ENCODE results near the gene CBX5.
"Not testable (repeated sequence)": the region's sequence is repeated elsewhere in the genome, so short reads cannot be mapped to it uniquely, and the experiment has no call there.

Gene CBX5

DNA sequence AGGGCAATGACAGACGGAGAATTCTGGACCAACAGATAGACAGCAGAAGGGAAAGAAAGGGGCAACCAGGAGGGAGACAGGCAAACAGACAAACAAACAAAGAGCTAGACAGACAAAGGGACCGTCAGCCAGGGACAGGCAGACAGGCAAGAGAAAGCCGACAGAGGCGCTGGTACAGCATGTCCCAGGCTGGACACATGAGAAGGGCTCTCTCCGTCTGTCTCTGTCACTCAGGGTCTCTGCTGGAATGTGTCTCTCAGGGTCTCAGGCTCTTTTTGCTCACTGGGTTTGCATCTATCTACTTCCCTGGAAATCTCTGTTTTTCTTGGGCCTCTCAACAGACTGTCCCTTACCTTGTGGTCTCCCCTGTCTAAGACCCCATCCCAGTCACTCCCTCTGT, 82.9 kb downstream of the CBX5 start:
- DNase-seq (ENCODE audit: low read depth): no peak
- no peak overlapping the region for H3K4me3 ChIP-seq (ENCODE audit: low read depth, low read length)
- TF ChIP-seq, protein P1, sequence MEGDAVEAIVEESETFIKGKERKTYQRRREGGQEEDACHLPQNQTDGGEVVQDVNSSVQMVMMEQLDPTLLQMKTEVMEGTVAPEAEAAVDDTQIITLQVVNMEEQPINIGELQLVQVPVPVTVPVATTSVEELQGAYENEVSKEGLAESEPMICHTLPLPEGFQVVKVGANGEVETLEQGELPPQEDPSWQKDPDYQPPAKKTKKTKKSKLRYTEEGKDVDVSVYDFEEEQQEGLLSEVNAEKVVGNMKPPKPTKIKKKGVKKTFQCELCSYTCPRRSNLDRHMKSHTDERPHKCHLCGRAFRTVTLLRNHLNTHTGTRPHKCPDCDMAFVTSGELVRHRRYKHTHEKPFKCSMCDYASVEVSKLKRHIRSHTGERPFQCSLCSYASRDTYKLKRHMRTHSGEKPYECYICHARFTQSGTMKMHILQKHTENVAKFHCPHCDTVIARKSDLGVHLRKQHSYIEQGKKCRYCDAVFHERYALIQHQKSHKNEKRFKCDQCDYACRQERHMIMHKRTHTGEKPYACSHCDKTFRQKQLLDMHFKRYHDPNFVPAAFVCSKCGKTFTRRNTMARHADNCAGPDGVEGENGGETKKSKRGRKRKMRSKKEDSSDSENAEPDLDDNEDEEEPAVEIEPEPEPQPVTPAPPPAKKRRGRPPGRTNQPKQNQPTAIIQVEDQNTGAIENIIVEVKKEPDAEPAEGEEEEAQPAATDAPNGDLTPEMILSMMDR (IDR thresholded peaks at IDR 0.05; ENCODE audit: insufficient read depth, low read depth, low read length, missing control alignments): no peak

DNA sequence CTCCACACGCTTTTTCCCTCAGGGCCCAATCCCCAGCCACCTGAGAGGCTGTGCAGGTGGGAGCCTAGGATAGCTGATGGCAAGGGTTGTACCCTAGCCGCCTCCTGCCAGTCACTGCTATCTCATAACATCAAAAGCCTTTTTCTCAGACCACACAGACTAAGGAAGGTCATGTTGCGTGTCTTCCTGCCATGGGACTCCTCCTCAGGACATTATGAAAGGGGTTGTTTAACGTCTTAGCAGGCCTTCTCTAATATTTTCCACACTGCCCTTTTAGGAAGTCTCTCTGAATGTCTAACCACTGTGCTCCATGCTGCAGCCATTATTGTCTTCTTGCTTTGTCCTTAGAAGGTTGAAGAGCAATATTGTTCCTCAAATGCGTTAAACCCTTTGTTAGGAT, 83.5 kb downstream of the CBX5 start:
- no peak overlapping the region for H3K4me3 ChIP-seq (ENCODE audit: low read depth, low read length)
- DNase-seq (ENCODE audit: low read depth): no peak
- TF ChIP-seq, protein P1 (IDR thresholded peaks at IDR 0.05; ENCODE audit: insufficient read depth, low read depth, low read length, missing control alignments): no peak

DNA sequence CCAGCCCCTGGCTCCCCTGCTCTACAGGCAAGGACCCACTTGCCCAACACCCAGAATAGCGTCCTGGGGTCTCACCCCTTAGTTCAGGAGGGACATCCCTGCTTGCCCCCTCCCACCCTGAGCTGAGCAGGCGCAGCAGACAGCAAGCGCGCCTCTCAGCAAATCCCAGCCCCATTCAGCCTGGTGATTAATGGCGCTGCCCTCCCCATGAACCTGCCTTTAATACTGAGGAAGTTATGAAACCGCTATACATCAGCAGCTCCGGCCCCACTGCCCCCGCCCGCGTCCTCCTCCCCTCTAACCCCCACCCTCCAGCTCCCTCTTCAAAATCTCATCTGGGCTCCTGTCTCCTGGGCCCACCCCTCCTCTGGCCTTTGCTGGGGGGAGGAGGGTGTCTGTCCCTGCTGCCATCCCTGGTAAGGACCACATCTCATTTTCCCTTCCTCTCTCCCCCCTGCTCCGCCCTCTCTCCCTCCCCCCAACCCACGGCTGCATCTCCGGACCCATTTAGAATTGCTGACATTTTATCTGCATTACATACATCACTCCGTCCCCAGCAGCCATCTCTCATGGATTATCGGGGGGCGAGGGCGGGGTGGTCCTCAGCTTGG, 84.1 kb downstream of the CBX5 start:
- peak; percentile 24 for DNase-seq (ENCODE audit: low read depth)
- TF ChIP-seq, protein P1 (IDR thresholded peaks at IDR 0.05; ENCODE audit: insufficient read depth, low read depth, low read length, missing control alignments): no peak
- no peak overlapping the region; the same call in 1 of the 2 replicates for H3K4me3 ChIP-seq (ENCODE audit: low read depth, low read length)

DNA sequence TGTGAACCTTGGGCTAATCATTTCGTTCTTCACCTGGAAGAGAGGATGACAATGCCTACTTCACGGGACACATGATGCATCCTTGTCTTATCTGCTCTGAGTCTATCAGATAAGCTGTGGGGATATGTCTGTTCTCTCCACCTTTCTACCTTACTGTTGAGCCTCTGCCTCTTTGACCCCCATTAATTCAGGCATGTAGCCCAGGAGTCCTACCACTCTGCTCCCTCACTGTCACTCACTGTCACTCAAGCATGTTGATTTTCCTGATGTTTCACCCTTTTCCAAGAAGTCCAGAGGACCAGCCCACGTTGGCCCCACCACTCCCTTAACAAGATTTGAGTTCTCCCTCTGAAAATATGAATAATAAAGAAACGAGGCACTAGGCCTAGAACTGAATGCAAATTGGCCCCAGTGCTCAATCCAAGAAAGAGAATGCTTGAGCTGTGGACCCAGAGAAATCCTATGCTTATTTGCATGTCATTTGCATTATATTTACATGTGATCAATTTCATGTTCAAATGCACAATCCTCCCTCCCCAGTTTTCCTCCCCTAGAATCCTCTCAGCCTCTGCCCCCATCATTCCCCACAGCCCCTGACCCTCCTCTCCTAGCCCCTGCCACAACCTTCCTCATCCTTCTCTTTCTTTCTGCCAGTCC, 84.7 kb downstream of the CBX5 start:
- no peak overlapping the region for H3K4me3 ChIP-seq (ENCODE audit: low read depth, low read length)

DNA sequence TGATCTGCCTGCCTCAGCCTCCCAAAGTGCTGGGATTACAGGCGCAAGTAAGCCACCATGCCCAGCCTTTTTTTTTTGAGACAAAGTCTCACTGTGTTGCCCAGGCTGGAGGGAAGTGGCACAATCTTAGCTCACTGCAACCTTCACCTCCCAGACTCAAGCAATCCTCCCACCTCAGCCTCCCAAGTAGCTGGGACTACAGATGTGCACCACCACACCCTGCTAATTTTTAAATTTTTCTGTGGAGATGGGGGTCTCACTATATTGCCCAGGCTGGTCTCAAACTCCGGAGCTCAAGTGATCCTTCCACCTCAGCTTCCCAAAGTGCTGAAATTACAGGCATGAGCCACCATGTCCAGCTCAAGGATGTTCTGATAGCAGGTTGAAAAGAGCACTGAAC, 85.3 kb downstream of the CBX5 start:
- DNase-seq (ENCODE audit: low read depth); H3K4me3 ChIP-seq (ENCODE audit: low read depth, low read length): not testable (repeated sequence)

More for the DNA sequence above, 84.7 kb downstream of the CBX5 start:
- TF ChIP-seq, protein P1 (IDR thresholded peaks at IDR 0.05; ENCODE audit: insufficient read depth, low read depth, low read length, missing control alignments): no peak
- DNase-seq (ENCODE audit: low read depth): no peak

DNA sequence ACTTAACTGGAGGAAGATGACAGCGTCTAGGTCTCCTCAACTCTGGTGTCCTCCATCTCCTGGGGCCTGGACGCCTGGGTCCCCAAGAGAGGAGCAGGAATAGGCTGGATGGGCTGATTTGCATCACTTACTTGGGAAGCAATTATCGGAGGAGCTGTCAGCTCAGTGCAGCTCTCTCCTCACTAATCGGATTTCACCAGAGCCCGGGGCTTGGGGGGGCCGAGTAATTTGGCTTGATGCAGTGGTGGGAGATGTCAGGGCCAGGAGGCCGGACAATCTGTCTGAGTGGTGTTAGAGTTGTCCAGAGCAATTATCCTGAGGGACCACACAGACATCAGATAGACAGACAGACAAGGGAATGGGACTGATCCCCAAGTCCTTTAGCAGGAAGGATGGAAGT, 86.5 kb downstream of the CBX5 start:
- no peak overlapping the region for H3K4me3 ChIP-seq (ENCODE audit: low read depth, low read length)
- no peak for DNase-seq (ENCODE audit: low read depth)
- TF ChIP-seq, protein P1 (IDR thresholded peaks at IDR 0.05; ENCODE audit: insufficient read depth, low read depth, low read length, missing control alignments): no peak

DNA sequence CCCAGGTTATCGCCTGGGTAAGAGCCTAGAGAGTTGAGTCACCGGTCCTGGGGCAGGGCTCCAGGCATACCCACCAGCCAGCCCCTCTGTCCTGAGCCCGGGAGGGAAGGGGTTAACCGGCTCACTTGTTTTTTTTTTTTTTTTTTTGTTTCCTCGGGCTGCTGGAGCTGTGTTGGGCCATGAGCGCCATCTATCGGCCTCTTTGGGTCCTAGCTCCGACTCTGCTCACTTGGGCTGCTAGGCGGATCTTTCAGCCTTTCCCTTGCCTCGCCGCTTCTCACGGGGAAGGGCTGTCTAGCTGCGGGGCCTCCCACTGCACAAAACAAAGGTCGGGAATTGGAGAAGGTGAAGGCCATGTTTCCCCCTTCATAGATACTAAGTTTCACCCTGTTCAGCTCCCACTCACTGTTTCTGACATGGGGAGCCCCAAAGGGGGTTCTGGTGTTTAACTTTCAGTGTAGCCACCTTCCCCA, 88.3 kb downstream of the CBX5 start:
- peak; percentile 89 for DNase-seq (ENCODE audit: low read depth)
- H3K4me3 ChIP-seq (ENCODE audit: low read depth, low read length): no peak overlapping the region
- TF ChIP-seq, protein P1 (IDR thresholded peaks at IDR 0.05; ENCODE audit: insufficient read depth, low read depth, low read length, missing control alignments): peak; percentile 90
